22Rv1 (cell line): ENCODE data around the gene SUN2.

ENCODE experiments used
- CTCF ChIP-seq: fragments of 450-650 bp; IDR thresholded peaks from 2 replicates; pipeline ENCODE4 v1.5.1; 2017; ENCODE audit warnings: mild to moderate bottlenecking
- ZFX ChIP-seq: fragments of 450-650 bp; IDR thresholded peaks from 2 replicates; pipeline ENCODE4 v1.6.1; 2017; ENCODE audit warnings: antibody characterized with exemption, borderline replicate concordance

- TF ChIP-seq CTCF = no peak
- no peak for TF ChIP-seq ZFX
Observed at GRCh38 chr22:38768036-38768435, 12.2 kb upstream of the SUN2 start.
